ENCODE results near the gene PLEKHH1.

The PLEKHH1 gene

DNA sequence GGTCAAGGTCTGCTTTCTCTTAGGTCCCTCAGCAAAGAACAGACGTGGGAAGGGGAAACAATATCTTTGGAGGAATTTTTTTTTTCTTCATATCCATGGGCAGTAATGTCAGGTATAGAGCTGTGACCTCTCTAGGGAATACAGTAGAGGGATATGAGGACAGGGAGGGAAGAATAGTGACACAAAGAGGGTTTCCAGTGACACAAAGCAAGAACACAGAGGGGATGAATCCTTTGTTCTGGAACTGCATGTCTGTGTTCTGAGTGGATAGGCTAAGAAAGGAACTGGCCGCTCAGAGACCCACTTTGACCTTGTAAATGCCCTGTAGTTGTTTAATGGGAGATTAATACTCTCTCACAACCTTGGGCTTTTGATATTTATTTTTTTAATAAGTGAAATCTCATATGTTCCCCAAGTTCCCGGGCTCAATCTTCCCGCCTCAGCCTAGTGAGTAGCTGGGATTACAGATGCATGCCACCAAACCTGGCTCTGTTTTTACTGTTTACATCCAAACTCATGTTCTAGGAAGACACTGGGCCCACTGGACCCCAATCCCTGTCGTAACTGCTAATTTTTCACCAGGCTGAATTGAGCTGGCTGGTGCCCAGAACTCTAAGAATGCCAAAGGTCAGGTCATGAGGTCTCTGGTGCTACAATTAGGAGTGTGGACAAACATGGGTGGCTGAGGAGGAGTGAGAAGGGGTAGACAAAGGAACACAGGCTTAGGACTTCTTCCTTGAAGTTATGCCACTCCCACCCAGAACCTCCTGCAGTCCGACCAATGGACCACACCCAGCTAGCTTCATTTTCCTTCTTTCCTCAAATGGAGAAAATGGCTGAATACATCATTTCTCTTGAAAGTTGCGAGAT lies 9.1 kb upstream of the PLEKHH1 start:
- H3K36me3 ChIP-seq = no peaks in the 10 kb centered on the region
- DNase-seq = no peak
- H3K4me1 ChIP-seq = no peaks in the 10 kb centered on the region
- H3K9me3 ChIP-seq = no peaks in the 10 kb centered on the region
- H3K4me3 ChIP-seq (ENCODE audit: low read depth, low read length) = no peak overlapping the region
- H3K27me3 ChIP-seq = peaks cover 43% of the 10 kb centered on the region
- TF ChIP-seq CTCF (IDR thresholded peaks at IDR 0.05; ENCODE audit: low read depth, low read length) = no peak

DNA sequence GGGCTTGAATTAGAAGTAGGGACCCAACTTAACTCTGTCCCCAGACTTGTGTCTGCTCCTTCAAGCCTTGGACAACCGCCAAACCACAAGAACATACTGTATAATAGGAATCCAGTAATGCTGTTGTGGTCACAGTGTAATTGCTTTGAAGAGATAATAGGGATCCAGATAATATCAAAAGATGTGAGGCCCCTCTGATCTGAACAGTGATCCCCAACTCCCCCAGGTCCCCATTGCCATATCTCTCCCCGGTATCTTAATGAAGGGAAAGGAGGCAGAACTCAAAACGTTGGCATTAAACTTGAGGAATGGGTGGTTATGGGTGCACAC lies 8.5 kb upstream of the PLEKHH1 start:
- peaks cover 37% of the 10 kb centered on the region for H3K27me3 ChIP-seq
- no peak for DNase-seq
- TF ChIP-seq CTCF (IDR thresholded peaks at IDR 0.05; ENCODE audit: low read depth, low read length) = no peak
- H3K4me3 ChIP-seq (ENCODE audit: low read depth, low read length) = no peak overlapping the region
- H3K4me1 ChIP-seq = no peaks in the 10 kb centered on the region
- no peaks in the 10 kb centered on the region for H3K36me3 ChIP-seq
- H3K9me3 ChIP-seq = no peaks in the 10 kb centered on the region

DNA sequence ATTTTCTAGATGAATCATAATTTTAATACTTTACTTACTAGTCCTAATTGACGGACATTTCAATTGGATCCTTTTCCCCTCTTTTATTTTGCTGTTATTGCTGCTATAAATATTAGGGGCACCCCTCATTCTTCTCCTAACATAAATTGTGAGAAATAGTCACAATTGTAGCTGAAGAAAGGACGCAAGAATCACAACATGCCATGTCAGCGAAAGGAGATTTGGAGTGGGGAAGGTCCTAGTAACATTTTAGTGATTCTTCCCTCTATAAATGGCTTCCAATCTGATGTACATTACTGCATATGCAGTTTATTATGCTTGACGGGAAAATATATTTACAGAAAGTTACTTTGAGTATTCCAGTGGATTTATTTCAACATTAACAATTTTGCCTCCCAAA lies 7.7 kb upstream of the PLEKHH1 start:
- H3K27me3 ChIP-seq = peaks cover 37% of the 10 kb centered on the region
- no peak for TF ChIP-seq CTCF (IDR thresholded peaks at IDR 0.05; ENCODE audit: low read depth, low read length)

DNA sequence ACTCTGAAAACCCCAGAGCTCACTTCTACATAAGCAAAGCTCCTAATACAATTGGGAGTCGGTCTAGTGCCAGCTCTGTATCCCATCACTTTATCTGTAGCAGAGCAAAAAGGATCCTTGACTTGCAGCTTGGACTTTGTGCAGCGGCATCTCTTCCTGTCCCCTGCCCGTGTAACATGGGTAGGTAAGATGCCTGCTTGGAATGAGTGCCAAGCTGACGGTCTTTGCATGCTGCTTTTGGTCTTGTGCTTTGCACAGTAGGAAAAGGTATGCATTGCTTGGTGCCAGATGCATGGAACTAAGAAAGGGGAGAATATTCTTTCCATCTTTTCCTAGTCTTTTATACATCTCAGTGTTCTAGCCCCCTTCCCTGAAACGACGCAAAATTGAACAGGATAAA lies 6.9 kb upstream of the PLEKHH1 start:
- Histone ChIP-seq H3K4me1 (no peaks in the 10 kb centered on the region), H3K36me3 (no peaks in the 10 kb centered on the region), H3K4me3 (ENCODE audit: low read depth, low read length) (no peak overlapping the region), H3K27me3 (peaks cover 37% of the 10 kb centered on the region), H3K9me3 (no peaks in the 10 kb centered on the region)
- TF ChIP-seq CTCF (IDR thresholded peaks at IDR 0.05; ENCODE audit: low read depth, low read length) = no peak
- no peak for DNase-seq

More for the DNA sequence above, 7.7 kb upstream of the PLEKHH1 start:
- Histone ChIP-seq H3K4me1 (no peaks in the 10 kb centered on the region), H3K9me3 (no peaks in the 10 kb centered on the region), H3K4me3 (ENCODE audit: low read depth, low read length) (no peak overlapping the region), H3K36me3 (no peaks in the 10 kb centered on the region)
- no peak for DNase-seq

DNA sequence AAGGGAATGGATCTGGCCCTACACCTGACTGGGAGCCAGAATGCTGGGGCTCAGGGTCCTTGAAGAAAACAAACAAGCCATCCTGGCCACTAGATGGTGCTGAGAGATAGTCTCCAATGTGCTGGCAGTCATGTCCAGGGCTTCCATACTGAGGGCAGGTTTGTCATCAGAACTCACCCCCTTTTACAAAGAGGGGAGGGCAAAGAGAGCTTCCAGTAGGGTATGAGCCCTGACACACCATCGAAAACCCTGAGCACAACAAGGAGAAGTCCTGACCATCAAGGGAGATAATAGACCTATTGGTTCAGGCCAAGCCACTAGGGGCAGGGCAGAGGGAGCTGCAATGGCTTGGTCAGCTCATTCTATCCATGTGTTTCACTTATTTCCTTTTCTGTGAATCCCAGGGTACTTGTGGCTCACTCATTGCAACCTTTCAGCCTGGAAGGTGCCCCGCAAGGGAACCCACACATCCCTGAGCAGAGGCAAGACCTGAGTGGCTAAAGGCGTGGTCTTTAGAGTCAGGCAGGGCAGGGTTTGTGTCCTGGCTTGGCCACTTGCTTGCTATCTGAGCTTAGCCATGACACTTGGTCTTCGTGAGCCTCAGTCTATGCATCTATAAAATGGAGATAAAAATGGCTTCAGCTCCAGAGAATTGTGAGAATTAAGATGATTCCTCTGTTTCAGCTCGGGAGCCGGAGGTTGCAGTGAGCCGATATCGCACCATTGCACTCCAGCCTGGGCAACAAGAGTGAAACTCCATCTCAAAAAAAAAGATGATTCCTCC lies 6.2 kb upstream of the PLEKHH1 start:
- DNase-seq = peak; percentile 44
- H3K36me3 ChIP-seq = no peaks in the 10 kb centered on the region
- peaks cover 31% of the 10 kb centered on the region for H3K27me3 ChIP-seq
- TF ChIP-seq CTCF (IDR thresholded peaks at IDR 0.05; ENCODE audit: low read depth, low read length) = peak; percentile 89
- H3K4me3 ChIP-seq (ENCODE audit: low read depth, low read length) = no peak overlapping the region
- no peaks in the 10 kb centered on the region for H3K4me1 ChIP-seq
- H3K9me3 ChIP-seq = no peaks in the 10 kb centered on the region

DNA sequence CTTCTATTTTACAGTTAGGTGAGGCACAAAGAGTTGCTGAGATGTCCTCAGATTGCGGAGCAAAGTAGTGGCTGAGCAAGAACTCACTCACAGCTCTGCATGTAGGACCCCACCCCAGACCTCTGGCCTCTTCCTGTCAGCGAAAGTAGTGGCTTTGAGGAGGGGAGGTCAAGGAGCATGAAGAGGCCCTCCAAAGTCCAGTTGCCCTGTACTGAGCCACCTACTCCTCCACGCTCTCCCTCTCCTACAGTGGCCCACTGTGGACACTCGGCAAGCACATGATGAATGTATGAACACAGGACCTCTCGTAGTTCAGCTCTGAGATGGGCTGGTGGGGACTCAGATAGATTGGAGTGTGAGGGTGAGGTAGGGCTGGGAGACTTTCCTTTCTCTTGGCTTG lies 5.3 kb upstream of the PLEKHH1 start:
- no peaks in the 10 kb centered on the region for H3K9me3 ChIP-seq
- no peak for DNase-seq
- no peak for TF ChIP-seq CTCF (IDR thresholded peaks at IDR 0.05; ENCODE audit: low read depth, low read length)
- H3K4me1 ChIP-seq = no peaks in the 10 kb centered on the region
- peaks cover 24% of the 10 kb centered on the region for H3K27me3 ChIP-seq
- no peak overlapping the region for H3K4me3 ChIP-seq (ENCODE audit: low read depth, low read length)
- no peaks in the 10 kb centered on the region for H3K36me3 ChIP-seq
